NCI-H146 (cell line): Measurements from ENCODE around the gene RNF115.
"Not testable (repeated sequence)": the region's sequence is repeated elsewhere in the genome, so short reads cannot be mapped to it uniquely, and the experiment has no call there.

ENCODE experiments used
- DNase-seq: peaks from one replicate; lab custom pipeline; 2025; lab: John Stamatoyannopoulos, UW

Gene RNF115

DNA sequence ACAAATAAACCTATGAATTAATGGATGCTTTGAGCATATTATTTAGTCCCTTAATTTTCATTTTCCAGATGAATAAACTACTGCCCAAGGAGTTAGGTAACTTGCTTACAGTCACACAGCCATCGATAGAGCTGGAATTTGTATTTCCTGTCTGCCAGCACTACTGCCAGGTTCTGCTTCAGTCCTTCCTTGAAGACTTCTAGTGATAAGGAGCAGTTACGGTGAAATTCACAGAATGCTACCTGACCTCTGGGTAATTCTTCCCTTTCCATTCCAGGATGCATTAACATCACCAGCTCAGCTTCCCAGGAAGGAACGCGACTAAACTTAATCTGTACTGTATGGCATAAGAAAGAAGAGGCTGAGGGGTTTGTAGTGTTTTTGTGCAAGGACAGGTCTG lies 93.4 kb downstream of the RNF115 start:
- DNase-seq = no peak

GRCh38 chr1:145729666-145730436 lies 94.0 kb downstream of the RNF115 start:
- DNase-seq = no peak

DNA sequence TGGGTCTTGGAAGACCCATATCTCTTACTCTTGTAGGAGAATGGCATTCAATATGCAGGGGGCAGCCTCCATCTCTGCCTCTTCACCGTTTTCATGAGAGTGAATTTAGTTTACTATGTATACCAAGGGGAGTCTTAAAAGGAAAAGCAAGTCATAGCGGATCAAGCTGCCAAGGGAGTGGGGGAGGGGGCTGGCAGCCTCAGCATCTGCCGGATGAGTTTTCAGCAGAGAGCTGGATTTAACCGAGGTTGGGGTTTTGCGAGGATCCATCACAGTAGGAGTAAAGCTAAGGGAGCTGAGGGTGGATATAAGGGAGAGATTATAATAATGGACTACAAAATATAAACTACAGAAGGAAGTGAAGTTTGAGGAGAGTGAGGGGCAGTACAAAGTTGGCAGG lies 94.7 kb downstream of the RNF115 start:
- DNase-seq = no peak

- DNase-seq = not testable (repeated sequence)
These were observed 97.7 kb downstream of the RNF115 start for GRCh38 chr1:145726193-145726592.

GRCh38 chr1:145720878-145721671 lies 102.8 kb downstream of the RNF115 start:
- peak; percentile 60 for DNase-seq

GRCh38 chr1:145720556-145720877 lies 103.4 kb downstream of the RNF115 start:
- DNase-seq = no peak

DNA sequence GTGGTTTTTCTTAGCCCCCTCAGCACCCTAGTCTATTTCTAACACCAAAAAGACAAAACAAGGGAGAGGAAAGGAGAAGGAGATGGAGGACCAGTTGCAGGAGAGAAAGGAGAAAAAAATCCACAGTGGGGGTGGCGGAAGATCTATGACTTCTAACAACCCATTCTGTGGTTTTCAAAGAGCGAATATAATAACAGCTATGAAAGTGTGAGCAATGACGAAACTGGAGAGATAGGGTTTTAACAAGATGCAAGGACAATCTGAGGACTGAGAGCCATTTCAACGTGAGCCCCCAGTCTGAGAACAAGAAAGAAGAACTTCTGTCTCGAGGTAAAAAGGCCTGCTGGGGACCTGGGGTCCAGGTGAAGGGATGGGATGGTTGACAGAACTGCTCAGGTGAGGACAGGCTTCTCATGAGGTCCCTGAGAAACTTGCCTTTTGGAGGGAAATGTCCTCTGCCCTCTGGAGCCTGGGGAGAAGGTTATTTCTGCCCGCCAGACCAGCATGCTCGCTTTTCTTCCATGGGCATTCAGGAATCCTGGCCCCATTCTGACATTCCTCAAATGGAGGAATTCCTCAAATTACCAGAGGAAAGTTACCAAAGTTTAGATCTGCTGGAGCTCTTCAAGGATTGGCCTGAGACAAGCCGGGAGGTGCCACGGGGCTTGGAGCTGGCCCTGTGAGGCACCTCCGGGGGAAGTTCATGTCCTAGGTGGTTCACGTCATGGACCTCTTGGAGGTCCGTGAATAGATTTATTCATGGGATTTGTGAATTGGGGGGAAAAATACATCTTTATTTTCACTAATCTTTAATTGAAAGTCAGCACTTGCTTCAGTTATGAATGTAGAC lies 104.4 kb downstream of the RNF115 start, which contains the start of gene CD160:
TSS of gene CD160 (plus strand) at position 270 of the 850 bp plus-strand sequence. CDS start 8,829 bp downstream, outside the sequence.
- no peak for DNase-seq

- not testable (repeated sequence) for DNase-seq
These were observed 105.4 kb downstream of the RNF115 start for GRCh38 chr1:145718465-145718864.

- DNase-seq = no peak
These were observed 106.1 kb downstream of the RNF115 start for GRCh38 chr1:145717833-145718232.

DNA sequence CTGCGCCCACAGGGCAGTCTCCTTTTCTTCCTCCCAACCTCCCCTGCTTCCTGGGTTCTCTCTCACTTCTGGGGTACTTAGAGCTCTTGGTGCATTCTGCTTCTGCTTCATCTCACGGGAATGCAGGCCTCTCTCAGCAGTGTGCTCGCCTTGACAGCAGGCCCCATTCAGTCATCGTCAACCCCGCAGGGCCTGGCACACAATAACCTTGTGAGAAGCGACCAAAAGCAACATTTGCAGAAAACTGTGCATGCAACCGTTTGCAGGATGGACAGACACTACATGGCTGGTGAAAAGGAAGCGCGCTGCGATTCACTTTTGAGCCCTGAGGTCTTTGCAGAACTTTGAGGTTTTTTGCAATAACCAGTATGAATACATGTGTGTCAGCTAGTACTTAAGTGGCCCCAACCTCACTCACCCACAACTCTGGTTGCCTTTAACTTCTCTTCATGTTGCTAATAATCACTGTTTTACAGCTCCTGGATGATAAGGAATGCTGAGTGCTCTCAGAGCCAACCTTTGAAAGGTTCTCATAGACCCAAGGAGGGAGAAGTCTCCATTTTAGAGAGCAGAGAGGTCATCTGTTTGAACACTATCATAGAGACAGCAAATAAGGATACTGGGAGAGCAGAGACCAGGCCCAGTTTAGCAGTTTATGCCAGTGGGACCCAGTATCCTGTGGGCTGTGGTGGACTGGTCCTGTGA lies 107.1 kb downstream of the RNF115 start:
- no peak for DNase-seq

DNA sequence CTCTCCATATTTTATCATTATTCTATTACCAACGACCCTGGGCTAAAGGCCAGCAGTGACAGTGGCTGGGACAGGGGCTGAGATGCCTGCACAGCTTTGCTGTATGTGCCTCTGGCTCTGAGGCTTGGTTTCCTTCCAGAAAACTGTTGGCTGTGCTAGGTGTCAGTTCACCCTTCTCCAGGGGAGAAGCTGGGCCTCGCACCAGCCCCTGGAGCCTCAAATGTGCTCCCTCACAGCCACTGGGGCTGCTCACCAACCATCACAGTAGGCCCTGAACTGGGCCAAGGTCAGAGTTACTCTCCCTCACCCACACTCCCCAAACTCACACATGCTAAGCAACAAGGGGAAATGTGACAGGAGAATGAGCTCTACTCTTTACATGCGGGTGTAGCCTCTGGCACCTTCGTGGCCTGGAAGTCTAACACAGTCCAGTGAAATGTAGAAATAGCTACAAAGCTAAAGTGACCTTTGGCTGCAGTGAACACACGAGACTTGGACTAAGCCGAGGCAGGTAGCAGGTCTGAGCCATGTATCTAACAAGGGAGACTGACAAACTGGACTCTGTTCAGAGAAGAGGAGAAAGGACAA lies 109.3 kb downstream of the RNF115 start:
- no peak for DNase-seq

- no peak for DNase-seq
These were observed 112.7 kb downstream of the RNF115 start for GRCh38 chr1:145711213-145711651.

DNA sequence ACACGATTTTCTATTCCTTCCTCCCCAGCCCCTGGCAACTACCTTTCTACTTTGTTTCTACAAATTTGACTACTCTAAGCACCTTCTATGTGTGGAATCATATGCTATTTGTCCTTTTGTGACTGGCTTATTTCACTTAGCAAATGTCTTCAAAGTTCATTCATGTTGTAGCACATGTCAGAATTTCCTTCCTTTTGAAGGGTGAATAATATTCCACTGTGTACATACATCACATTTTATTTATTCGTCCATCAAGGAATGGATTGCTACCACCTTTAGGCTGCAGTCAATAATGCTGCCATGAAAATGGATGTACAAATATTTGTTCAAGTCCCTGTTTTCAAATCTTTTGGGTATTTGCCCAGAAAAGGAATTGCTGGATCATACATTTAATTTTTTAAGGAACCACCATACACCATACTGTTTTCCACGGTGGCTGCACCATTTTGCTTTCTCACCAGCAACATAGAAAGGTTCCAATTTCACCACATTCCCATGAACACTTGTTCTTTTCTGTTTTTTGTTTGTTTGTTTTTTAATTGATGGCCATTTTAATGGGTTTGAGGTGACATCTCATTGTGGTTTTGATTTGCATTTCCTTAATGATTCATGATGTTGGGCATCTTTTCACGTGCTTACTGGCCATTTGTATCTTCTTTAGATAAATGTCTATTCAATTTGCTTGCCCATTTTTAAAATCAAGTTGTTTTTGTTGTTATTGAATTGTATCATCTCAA lies 113.4 kb downstream of the RNF115 start:
- DNase-seq = no peak

- DNase-seq = peak; percentile 5
These were observed 115.8 kb downstream of the RNF115 start for GRCh38 chr1:145708063-145708462.

DNA sequence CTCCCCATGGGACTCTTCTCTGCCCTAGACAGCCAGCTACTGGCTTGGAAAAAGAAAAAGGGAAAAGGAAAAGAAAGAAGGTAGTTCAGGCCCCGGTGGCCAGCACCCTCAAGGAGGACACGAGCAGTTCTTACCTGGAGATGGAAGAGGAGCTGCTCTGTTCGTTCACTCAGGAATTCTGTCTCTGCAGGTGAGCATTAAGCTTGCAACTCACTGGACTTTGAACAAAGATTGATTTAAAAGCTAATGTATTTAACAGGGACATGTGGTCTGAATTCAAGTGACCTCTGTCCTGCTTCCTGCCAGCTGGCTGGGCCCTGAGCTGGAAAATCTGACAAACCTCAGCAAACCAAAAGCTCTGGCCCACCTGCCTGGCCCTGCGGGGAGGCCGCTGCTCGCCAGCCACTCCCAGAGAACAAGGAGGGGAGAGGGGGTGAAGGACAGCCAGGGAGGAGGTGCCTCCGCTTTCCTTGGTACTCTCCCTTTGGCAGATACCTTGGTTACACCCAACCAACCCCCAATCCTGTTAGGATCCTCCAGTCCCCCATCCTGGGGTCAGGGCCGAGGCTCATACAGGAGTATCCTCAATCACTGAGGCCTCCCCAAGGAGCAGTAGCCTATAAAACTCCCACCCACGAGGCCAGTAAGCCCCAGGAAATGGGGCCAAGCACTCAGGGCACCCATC lies 116.6 kb downstream of the RNF115 start, which contains the start of gene PDZK1:
TSS of gene PDZK1 (minus strand) at position 186 of the 685 bp plus-strand sequence. CDS start 19,347 bp downstream, outside the sequence.
- peak; percentile 72 for DNase-seq

GRCh38 chr1:145706086-145706664 lies 117.7 kb downstream of the RNF115 start:
- no peak for DNase-seq

DNA sequence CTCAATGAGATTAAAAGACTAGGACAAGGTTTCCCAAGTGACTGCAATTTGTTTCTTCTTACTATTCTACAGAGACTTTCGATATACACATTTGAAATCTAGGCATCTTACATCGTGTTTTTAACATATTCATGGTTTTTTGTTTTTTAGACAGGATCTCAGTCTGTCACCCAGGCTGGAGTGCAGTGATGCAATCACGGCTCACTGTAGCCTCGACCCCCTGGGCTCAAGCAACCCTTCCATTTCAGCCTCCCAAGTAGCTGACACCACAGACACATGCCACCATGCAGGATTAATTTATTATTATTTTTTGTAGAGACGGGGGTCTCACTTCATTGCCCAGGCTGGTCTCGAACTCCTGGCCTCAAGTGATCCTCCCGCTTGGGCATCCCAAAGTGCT lies 118.3 kb downstream of the RNF115 start:
- no peak for DNase-seq

GRCh38 chr1:145702826-145703225 lies 121.1 kb downstream of the RNF115 start:
- no peak for DNase-seq

DNA sequence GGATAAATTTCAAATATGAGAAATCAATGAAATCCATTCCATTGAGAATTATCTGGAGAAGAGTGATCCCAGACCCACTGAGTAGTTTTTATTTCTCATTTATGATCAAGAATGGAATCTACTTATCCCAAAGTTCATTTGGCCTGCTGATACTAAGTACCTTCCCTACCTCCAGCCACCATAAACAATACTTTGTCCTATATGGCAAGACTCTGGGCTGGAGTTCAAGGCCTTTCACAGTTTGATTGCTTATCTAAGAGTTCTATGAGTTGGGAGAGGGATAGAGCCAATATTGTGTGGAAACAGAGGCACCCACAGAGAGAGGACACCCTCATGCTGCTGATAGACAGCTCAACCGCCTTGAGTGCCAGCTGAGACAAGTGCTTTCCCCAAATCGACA lies 121.8 kb downstream of the RNF115 start:
- no peak for DNase-seq
